Limb (tissue), 2 donors: Measurements from ENCODE around the gene CR1L.
"Not testable (repeated sequence)": the region's sequence is repeated elsewhere in the genome, so short reads cannot be mapped to it uniquely, and the experiment has no call there.

Experiments used
- DNase-seq, 2 donors: peaks; one replicate each; pipeline ENCODE4 v3.0.0-alpha.2; 2016; ENCODE audit errors: extremely low spot score in 2 of 2

Gene CR1L

GRCh38 chr1:207680590-207681388, 35.9 kb downstream of the CR1L start:
- peak in 1 of 2 donors; percentile 2 for DNase-seq

GRCh38 chr1:207682872-207683434, 38.0 kb downstream of the CR1L start:
- not testable (repeated sequence) for DNase-seq

GRCh38 chr1:207690551-207690950, 45.6 kb downstream of the CR1L start:
- DNase-seq, result not testable (repeated sequence)

- DNase-seq, result no peak
Measured at GRCh38 chr1:207691010-207691409, 46.1 kb downstream of the CR1L start.

GRCh38 chr1:207691841-207692240, 46.9 kb downstream of the CR1L start:
- no peak for DNase-seq

- DNase-seq, result not testable (repeated sequence)
Measured at GRCh38 chr1:207692291-207692690, 47.4 kb downstream of the CR1L start.

- DNase-seq, result no peak
Measured at GRCh38 chr1:207695891-207696290, 51.0 kb downstream of the CR1L start.

GRCh38 chr1:207698822-207699483, 54.0 kb downstream of the CR1L start:
- DNase-seq, result peak; percentile 38 to 61

- DNase-seq, result no peak
Measured at GRCh38 chr1:207702317-207702716, 57.4 kb downstream of the CR1L start.

GRCh38 chr1:207703712-207704111, 58.8 kb downstream of the CR1L start:
- DNase-seq, result no peak

GRCh38 chr1:207708004-207708403, 63.1 kb downstream of the CR1L start:
- DNase-seq, result not testable (repeated sequence)

- no peak for DNase-seq
Measured at GRCh38 chr1:207711285-207711684, 66.4 kb downstream of the CR1L start.

GRCh38 chr1:207712701-207713100, 67.8 kb downstream of the CR1L start:
- DNase-seq, result not testable (repeated sequence)

GRCh38 chr1:207713529-207713928, 68.6 kb downstream of the CR1L start:
- DNase-seq, result no peak

GRCh38 chr1:207719234-207719633, 74.3 kb downstream of the CR1L start:
- no peak for DNase-seq

GRCh38 chr1:207728200-207728858, 83.4 kb downstream of the CR1L start:
- DNase-seq, result not testable (repeated sequence)

GRCh38 chr1:207737503-207738157, 92.7 kb downstream of the CR1L start:
- not testable (repeated sequence) for DNase-seq

- not testable (repeated sequence) for DNase-seq
Measured at GRCh38 chr1:207738158-207738659, 93.3 kb downstream of the CR1L start.

- no peak for DNase-seq
Measured at GRCh38 chr1:207740207-207740606, 95.3 kb downstream of the CR1L start.

GRCh38 chr1:207742850-207743555, 98.1 kb downstream of the CR1L start:
- DNase-seq, result no peak
